ENCODE results near the gene ZCCHC7.
A peak's percentile ranks its signal among the peaks of the same experiment; 100 is the strongest.

The ZCCHC7 gene

GRCh38 chr9:37364751-37365360 is 244.5 kb downstream of the ZCCHC7 start:
- Histone ChIP-seq H3K36me3 (replicated peaks) (no peaks in the 10 kb centered on the region), H3K27ac (no peak overlapping the region), H3K4me3 (ENCODE audit: low read depth, low read length) (no peak overlapping the region), H3K27me3 (replicated peaks) (no peaks in the 10 kb centered on the region)
- in situ Hi-C loops (cut with HindIII; ENCODE audit: low pct_ligation_motif_present, low sequenced_read_pairs), result no loop called here
- TF ChIP-seq CTCF (IDR thresholded peaks at IDR 0.05; ENCODE audit: low read depth, low read length, missing control alignments), result peak; percentile 48
- DNase-seq, result no peak

DNA sequence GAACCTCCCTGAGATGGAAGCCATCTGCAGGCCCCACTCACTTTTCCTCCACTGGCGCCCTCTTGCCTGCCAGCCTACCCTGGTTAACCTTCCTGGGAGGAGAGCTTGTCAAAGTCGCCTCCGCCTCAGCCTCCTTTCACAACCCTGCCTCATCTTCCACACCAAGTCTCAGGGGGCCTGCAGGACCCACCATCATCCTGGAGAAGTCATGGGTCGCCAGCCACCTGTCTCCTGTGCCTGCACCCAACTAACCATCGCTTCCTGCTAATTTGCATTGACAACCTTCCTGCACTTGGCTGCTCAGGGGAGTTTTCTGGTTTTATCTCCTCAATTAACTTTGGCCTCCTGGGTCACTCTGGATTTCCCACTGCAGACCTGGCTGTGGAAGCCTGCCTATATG is 249.3 kb downstream of the ZCCHC7 start:
- in situ Hi-C loops (cut with HindIII; ENCODE audit: low pct_ligation_motif_present, low sequenced_read_pairs), result no loop called here
- Histone ChIP-seq H3K27me3 (replicated peaks) (no peaks in the 10 kb centered on the region), H3K36me3 (replicated peaks) (no peaks in the 10 kb centered on the region), H3K27ac (no peak overlapping the region), H3K4me3 (ENCODE audit: low read depth, low read length) (no peak overlapping the region)
- peak; percentile 5 for TF ChIP-seq CTCF (IDR thresholded peaks at IDR 0.05; ENCODE audit: low read depth, low read length, missing control alignments)
- no peak for DNase-seq

GRCh38 chr9:37370282-37370681 is 249.9 kb downstream of the ZCCHC7 start:
- no peak overlapping the region for H3K27ac ChIP-seq
- no peaks in the 10 kb centered on the region for H3K36me3 ChIP-seq (replicated peaks)
- TF ChIP-seq CTCF (IDR thresholded peaks at IDR 0.05; ENCODE audit: low read depth, low read length, missing control alignments), result no peak
- in situ Hi-C loops (cut with HindIII; ENCODE audit: low pct_ligation_motif_present, low sequenced_read_pairs), result no loop called here
- DNase-seq, result no peak
- no peaks in the 10 kb centered on the region for H3K27me3 ChIP-seq (replicated peaks)
- no peak overlapping the region for H3K4me3 ChIP-seq (ENCODE audit: low read depth, low read length)

DNA sequence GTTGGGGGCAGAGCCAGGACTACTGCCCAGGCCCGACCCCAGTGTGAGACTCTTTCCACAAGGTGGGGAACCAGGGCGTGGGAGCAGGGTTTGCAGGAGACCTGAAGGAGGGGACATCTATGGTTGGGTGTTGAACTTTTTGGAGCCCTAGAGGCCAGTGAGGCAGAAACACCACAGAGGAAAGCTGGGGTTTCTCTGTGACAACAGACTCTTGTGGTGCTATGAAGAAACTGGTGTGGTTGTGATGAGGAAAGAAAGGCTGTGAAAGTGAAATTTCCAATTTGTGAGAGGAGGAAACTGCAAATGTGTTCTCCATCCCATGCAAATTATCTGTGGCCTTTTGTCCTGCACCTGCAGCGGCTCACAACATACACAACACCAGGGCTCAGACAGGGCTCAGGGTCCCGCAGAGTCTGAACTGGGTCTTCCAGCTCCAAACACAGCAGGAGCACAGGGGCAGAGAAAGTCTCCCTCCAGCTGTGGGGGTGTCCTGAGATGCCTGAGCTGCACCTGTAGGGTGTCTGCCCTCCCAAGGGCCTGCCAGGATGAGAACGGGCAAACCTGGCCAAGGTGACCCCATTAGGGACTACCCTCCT is 250.7 kb downstream of the ZCCHC7 start:
- in situ Hi-C loops (cut with HindIII; ENCODE audit: low pct_ligation_motif_present, low sequenced_read_pairs), result no loop called here
- Histone ChIP-seq H3K27me3 (replicated peaks) (no peaks in the 10 kb centered on the region), H3K27ac (no peak overlapping the region), H3K36me3 (replicated peaks) (no peaks in the 10 kb centered on the region), H3K4me3 (ENCODE audit: low read depth, low read length) (no peak overlapping the region)
- TF ChIP-seq CTCF (IDR thresholded peaks at IDR 0.05; ENCODE audit: low read depth, low read length, missing control alignments), result no peak
- no peak for DNase-seq

- Histone ChIP-seq H3K27me3 (replicated peaks) (no peaks in the 10 kb centered on the region), H3K4me3 (ENCODE audit: low read depth, low read length) (no peak overlapping the region), H3K36me3 (replicated peaks) (no peaks in the 10 kb centered on the region), H3K27ac (no peak overlapping the region)
- no peak for TF ChIP-seq CTCF (IDR thresholded peaks at IDR 0.05; ENCODE audit: low read depth, low read length, missing control alignments)
- in situ Hi-C loops (cut with HindIII; ENCODE audit: low pct_ligation_motif_present, low sequenced_read_pairs), result no loop called here
- peak; percentile 67 for DNase-seq
These were observed 251.4 kb downstream of the ZCCHC7 start for GRCh38 chr9:37371565-37372464.

Measured in brain microvascular endothelial cell (primary cell).